GM23248 (cell line): ENCODE data around the gene ALK. TPM values are rescaled to one million over a fixed set of nuclear protein-coding genes. Genes with fewer than 3 reads are reported as not detected.

Source experiments
- DNase-seq: peaks from one replicate; pipeline ENCODE4 v3.0.0-alpha.2; 2015
- H2AFZ ChIP-seq: fragments of 200-600 bp; sonication (generic); 2 replicates; pipeline ENCODE4 v1.6.1; 2016; ENCODE audit warnings: antibody characterized with exemption
- H3F3A ChIP-seq: fragments of 200-600 bp; sonication (generic); 2 replicates; pipeline ENCODE4 v1.6.1; 2016; ENCODE audit warnings: mild to moderate bottlenecking, antibody characterized with exemption, mixed run types; ENCODE audit not compliant: insufficient read depth
- H3K27ac ChIP-seq: fragments of 200-600 bp; sonication (generic); 2 replicates; pipeline ENCODE4 v1.5.1; 2016; ENCODE audit warnings: mild to moderate bottlenecking
- H3K27me3 ChIP-seq: fragments of 200-600 bp; sonication (generic); replicated peaks from 2 replicates; pipeline ENCODE4 v1.6.1; 2016; ENCODE audit warnings: mild to moderate bottlenecking; ENCODE audit not compliant: insufficient read depth
- H3K36me3 ChIP-seq: fragments of 200-600 bp; sonication (generic); 2 replicates; pipeline ENCODE4 v1.6.1; 2016; ENCODE audit warnings: low read depth, mild to moderate bottlenecking
- H3K4me1 ChIP-seq: fragments of 200-600 bp; sonication (generic); 2 replicates; pipeline ENCODE4 v1.6.1; 2016; ENCODE audit warnings: mild to moderate bottlenecking; ENCODE audit not compliant: insufficient read depth
- H3K4me2 ChIP-seq: fragments of 200-600 bp; sonication (generic); one replicate; pipeline ENCODE4 v1.6.1; 2016; ENCODE audit warnings: mild to moderate bottlenecking; ENCODE audit not compliant: unreplicated experiment
- H3K4me3 ChIP-seq: fragments of 200-600 bp; sonication (generic); 2 replicates; pipeline ENCODE4 v1.5.1; 2016; ENCODE audit warnings: mild to moderate bottlenecking
- H3K79me2 ChIP-seq: fragments of 200-600 bp; sonication (generic); 2 replicates; pipeline ENCODE4 v1.6.1; 2016; ENCODE audit warnings: mild to moderate bottlenecking; ENCODE audit not compliant: insufficient read depth
- H3K9ac ChIP-seq: fragments of 200-600 bp; sonication (generic); 2 replicates; pipeline ENCODE4 v1.6.1; 2016; ENCODE audit warnings: mild to moderate bottlenecking
- H3K9me2 ChIP-seq: fragments of 200-600 bp; sonication (generic); 2 replicates; pipeline ENCODE4 v1.6.1; 2016; ENCODE audit warnings: mixed run types, mild to moderate bottlenecking, moderate library complexity; ENCODE audit not compliant: insufficient read depth
- H3K9me3 ChIP-seq: fragments of 200-600 bp; sonication (generic); one replicate; pipeline ENCODE4 v1.6.1; 2017; ENCODE audit warnings: low read depth
- H4K20me1 ChIP-seq: fragments of 200-600 bp; sonication (generic); 2 replicates; pipeline ENCODE4 v1.6.0; 2016; ENCODE audit not compliant: insufficient read depth
- EZH2 ChIP-seq: fragments of 200-600 bp; sonication (generic); IDR thresholded peaks from 2 replicates; pipeline ENCODE4 v1.6.1; 2018; ENCODE audit warnings: antibody characterized with exemption, mild to moderate bottlenecking; ENCODE audit not compliant: insufficient read depth, poor library complexity, severe bottlenecking
- EZH2phosphoT487 ChIP-seq: fragments of 200-600 bp; sonication (generic); IDR thresholded peaks from 2 replicates; pipeline ENCODE4 v1.6.1; 2018; ENCODE audit warnings: antibody characterized with exemption, moderate library complexity, mild to moderate bottlenecking, low read depth; ENCODE audit not compliant: insufficient read depth
- WGBS, 2 experiments: methylation state at CpG; one replicate each; pipeline ENCODE4 v1.1.6; 2015 to 2017; ENCODE audit warnings: low lambda C conversion rate in 2 of 2, low coverage in 1 of 2; ENCODE audit errors: missing lambda C conversion rate in 2 of 2; 5-methylcytosine and 5-hydroxymethylcytosine counted together
- in situ Hi-C: fragments of 300-500 bp; cut with MboI; formaldehyde crosslinking; loops from 2 replicates; pipeline ENCODE4 v1.15.0; 2020
- polyA plus RNA-seq: library from polyadenylated mRNA; unstranded; fragments of >200 nt; fragmentation: Nextera tagmentation; extraction: Ambion mirVana; gene quantifications from 2 replicates; pipeline ENCODE4 v1.2.1, GENCODE V29; 2016
- total RNA-seq: library from RNA; depleted of rRNA; stranded (reverse); fragments of >200 nt; shearing (Covaris generic); gene quantifications from 2 replicates; pipeline ENCODE4 v1.2.3, GENCODE V29; 2014

The ALK gene
- total and polyA plus RNA-seq, 2 experiments from 2014 or later = under 0.01 to 0.05 TPM

GRCh38 chr2:29749041-29749440 is 172.3 kb downstream of the ALK start:
- Histone ChIP-seq H3K9me2 (no peaks in the 10 kb centered on the region), H2AFZ (no peak overlapping the region), H3K27ac (no peak overlapping the region), H3K79me2 (no peaks in the 10 kb centered on the region), H3K9ac (no peak overlapping the region), H3K9me3 (no peaks in the 10 kb centered on the region), H3K4me1 (peaks cover 18% of the 10 kb centered on the region), H3K27me3 (peaks cover 9% of the 10 kb centered on the region), H3F3A (peaks cover 27% of the 10 kb centered on the region), H4K20me1 (no peaks in the 10 kb centered on the region), H3K4me2 (no peak overlapping the region), H3K36me3 (no peaks in the 10 kb centered on the region), H3K4me3 (no peak overlapping the region)
- WGBS, 2 experiments = 91 to 100% methylated on average over 1 of the region's 1 CpG
- no peak for TF ChIP-seq EZH2
- TF ChIP-seq EZH2phosphoT487 = no peak
- no peak for DNase-seq
- in situ Hi-C loops = no loop called here

- in situ Hi-C loops = no loop called here
- H3K36me3 ChIP-seq = no peaks in the 10 kb centered on the region
- no peaks in the 10 kb centered on the region for H3K79me2 ChIP-seq
- H3K9ac ChIP-seq = no peak overlapping the region
- no peaks in the 10 kb centered on the region for H4K20me1 ChIP-seq
- no peak overlapping the region for H3K4me2 ChIP-seq
- no peak overlapping the region for H2AFZ ChIP-seq
- H3K27ac ChIP-seq = no peak overlapping the region
- no peak for TF ChIP-seq EZH2
- no peak for TF ChIP-seq EZH2phosphoT487
- H3K9me3 ChIP-seq = no peaks in the 10 kb centered on the region
- no peaks in the 10 kb centered on the region for H3K9me2 ChIP-seq
- peaks cover 16% of the 10 kb centered on the region for H3K4me1 ChIP-seq
- H3F3A ChIP-seq = peaks cover 16% of the 10 kb centered on the region
- H3K27me3 ChIP-seq = peaks cover 13% of the 10 kb centered on the region
- no peak overlapping the region for H3K4me3 ChIP-seq
- peak; percentile 98 for DNase-seq
- 3 to 10% methylated on average over 3 of the region's 3 CpGs for WGBS, 2 experiments
These were observed 173.5 kb downstream of the ALK start for GRCh38 chr2:29747786-29748470.

- no peak overlapping the region for H3K4me3 ChIP-seq
- H4K20me1 ChIP-seq = no peaks in the 10 kb centered on the region
- 55 to 63% methylated on average over 3 of the region's 3 CpGs for WGBS, 2 experiments
- no peaks in the 10 kb centered on the region for H3K9me3 ChIP-seq
- H3K4me2 ChIP-seq = no peak overlapping the region
- no peak overlapping the region for H2AFZ ChIP-seq
- H3K4me1 ChIP-seq = peaks cover 16% of the 10 kb centered on the region
- no peak overlapping the region for H3K9ac ChIP-seq
- H3K9me2 ChIP-seq = no peaks in the 10 kb centered on the region
- H3K36me3 ChIP-seq = no peaks in the 10 kb centered on the region
- no peak for TF ChIP-seq EZH2phosphoT487
- no peak for TF ChIP-seq EZH2
- no peak overlapping the region for H3K27ac ChIP-seq
- no peaks in the 10 kb centered on the region for H3K79me2 ChIP-seq
- in situ Hi-C loops = no loop called here
- H3F3A ChIP-seq = peaks cover 14% of the 10 kb centered on the region
- peaks cover 20% of the 10 kb centered on the region for H3K27me3 ChIP-seq
- no peak for DNase-seq
These were observed 176.4 kb downstream of the ALK start for GRCh38 chr2:29744976-29745375.

- in situ Hi-C loops = no loop called here
- H3K27me3 ChIP-seq = peaks cover 20% of the 10 kb centered on the region
- 87 to 89% methylated on average over 3 of the region's 3 CpGs for WGBS, 2 experiments
These were observed 177.9 kb downstream of the ALK start for GRCh38 chr2:29743516-29743915.

More at GRCh38 chr2:29743516-29743915, 177.9 kb downstream of the ALK start:
- H3F3A ChIP-seq = peaks cover 9% of the 10 kb centered on the region
- no peaks in the 10 kb centered on the region for H3K36me3 ChIP-seq
- no peak overlapping the region for H3K9ac ChIP-seq
- no peak overlapping the region for H3K4me3 ChIP-seq
- no peaks in the 10 kb centered on the region for H3K79me2 ChIP-seq
- H3K27ac ChIP-seq = no peak overlapping the region
- H4K20me1 ChIP-seq = no peaks in the 10 kb centered on the region
- no peak overlapping the region for H3K4me2 ChIP-seq
- peaks cover 9% of the 10 kb centered on the region for H3K4me1 ChIP-seq
- H3K9me2 ChIP-seq = no peaks in the 10 kb centered on the region
- TF ChIP-seq EZH2phosphoT487 (no peak), EZH2 (no peak)
- DNase-seq = no peak
- no peaks in the 10 kb centered on the region for H3K9me3 ChIP-seq
- no peak overlapping the region for H2AFZ ChIP-seq
